Astrocyte of the hippocampus (primary cell): ENCODE measurements around the gene SF3B5.
"Not testable (repeated sequence)": the region's sequence is repeated elsewhere in the genome, so short reads cannot be mapped to it uniquely, and the experiment has no call there.

Experiments used
- DNase-seq: peaks from one replicate; pipeline ENCODE4 v3.0.0; 2011; ENCODE audit warnings: low read depth, low spot score

Gene SF3B5

DNA sequence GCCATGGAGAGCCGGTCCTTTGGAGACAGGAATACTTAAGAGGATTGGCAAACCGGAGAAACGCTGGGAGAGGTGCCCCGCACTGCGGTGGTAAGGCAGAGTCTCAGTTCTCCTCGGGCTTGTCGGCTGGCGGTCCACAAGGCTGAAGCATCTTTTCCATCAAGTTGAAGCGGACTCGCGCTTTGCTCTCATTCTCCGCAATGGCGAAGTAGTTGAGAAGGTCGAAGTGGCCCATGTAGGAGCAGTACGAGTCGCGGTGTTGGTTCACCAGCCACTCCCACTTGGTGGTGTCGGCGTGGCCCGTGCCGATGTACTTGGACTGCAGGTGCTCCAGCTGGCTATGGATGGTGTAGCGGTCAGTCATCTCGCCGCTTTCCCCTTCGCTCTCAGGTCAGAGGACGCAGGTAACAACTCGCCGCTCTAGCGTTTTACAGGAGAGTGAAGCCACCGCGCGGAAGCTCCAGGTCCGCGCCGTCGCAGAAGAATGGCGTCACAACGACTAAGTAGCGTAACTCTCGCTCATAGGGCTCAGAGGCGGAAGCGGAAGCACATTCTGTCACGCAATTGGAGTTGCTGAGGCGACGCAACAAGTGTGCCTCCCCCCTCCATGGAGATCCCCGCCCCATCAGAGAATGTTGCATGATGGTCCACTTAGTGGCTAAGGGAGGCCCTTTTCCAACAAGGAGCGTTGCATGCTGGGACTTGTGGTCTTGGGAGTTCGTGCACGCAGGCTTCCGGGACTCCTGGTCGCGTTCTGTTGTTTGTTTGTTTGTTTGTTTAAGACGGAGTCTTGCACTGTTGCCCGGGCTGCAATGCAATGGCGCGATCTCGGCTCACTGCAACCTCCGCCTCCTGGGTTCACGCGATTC is at the start of gene SF3B5:
Gene SF3B5, minus strand, starts transcription at position 440 of the 869 bp plus-strand sequence. Its CDS starts 76 bp downstream, at position 364.
- peak; percentile 100 for DNase-seq

DNA sequence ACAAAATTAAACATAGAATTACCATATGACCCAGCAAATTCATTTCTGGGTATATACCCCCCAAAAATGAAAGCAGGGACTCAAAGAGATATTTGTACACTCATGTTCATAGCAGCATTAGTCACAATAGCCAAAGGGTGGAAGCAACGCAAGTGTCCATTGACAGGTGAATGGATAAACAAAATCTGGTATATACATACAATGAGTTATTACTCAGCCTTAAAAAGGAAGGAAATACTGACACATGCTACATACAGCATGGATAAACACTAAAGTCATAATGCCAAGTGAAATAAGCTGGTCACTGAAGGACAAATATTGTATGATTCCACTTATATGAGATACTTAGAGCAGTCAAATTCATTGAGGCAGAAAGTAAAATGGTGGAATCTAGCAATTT is 49.6 kb upstream of the SF3B5 start:
- no peak for DNase-seq

DNA sequence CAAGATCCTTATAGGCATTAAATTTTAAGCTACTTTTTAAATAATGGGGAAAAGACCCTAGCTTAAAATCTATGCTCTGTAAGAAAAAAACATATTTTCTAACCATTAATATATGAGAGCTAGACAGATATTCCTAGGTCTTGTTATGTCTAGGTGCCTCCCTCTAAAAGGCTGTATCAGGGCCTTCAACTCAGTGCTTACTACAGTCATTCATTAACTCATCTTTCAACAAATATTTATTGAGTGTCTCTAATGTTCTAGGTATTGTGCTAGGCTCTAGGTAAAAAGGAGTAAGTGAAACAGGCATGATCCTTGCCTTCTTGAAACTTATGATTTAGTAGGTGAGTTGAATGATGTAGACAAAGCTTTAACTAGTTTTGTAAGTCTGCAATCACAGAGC is 48.5 kb upstream of the SF3B5 start:
- DNase-seq = no peak

DNA sequence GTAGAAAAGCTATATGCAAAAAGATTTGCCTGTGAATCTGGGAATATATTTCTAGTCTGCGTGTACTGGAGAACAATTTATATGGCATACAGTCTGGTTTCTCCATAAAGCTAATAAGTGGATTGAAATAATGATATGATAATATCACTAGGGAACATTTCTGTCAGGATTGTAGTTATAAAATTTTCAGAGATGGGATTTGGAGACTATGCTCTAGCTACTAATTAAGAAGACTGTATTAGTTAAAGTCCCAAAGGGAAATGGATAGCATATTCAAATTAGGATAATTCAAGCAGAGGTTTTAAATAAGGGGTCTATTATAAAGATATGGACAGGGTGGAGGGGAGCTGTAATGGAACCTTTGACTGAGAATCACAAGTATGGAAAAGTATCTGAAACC is 47.7 kb upstream of the SF3B5 start:
- DNase-seq = no peak

DNA sequence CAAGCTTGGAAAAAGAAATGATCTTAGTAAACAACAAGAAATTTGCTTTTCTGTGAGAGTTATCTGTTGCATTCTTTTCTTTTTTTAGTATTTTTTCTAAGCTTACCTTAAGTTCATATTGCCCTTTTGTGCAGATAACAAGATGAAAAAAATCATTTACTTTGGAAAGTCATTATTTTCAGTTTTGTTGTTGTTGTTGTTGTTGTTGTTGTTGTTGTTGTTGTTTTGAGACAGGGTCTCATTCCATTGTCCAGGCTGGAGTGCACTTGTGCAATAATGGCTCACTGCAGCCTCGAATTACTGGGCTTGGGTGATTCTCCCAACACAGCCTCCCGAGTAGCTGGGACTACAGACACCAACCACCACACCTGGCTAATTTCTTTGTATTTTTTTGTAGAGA is 46.1 kb upstream of the SF3B5 start:
- DNase-seq = no peak

DNA sequence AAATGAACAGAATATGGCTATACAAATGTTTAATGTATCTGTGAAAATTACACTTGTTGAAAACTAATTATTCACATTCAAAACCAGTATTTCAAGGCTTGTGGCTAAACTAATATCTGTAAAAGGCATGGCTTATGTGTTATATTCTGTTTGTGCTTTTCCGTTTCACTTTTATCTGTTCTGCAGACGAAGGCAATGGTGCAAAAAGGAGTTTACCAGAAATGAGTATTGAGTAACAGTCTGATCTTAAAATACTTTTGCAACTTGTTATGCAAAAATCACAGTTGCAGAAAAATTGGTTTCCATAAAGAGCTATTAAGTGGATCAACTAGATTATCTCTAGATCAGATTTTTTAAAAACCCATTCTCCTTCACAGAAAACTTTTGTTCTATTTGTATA is 45.5 kb upstream of the SF3B5 start:
- DNase-seq = no peak

DNA sequence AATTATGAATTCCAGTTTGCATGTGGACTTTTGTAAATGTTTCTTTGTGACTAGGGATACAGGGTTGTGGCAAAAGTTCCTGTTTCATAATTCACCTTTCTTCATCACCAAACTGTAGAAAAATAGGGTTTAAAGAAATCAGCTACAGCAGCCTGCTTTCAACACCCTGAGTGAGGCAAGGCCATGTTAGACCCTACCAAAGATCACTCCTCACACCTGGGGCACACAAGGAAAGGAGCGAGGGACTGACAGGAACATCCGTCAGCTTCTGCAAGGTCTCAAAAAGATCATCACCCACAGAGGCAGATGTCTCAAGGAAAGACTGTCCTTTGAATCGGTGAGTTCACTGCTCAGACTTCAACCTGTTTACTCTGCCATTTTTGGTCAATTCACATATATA is 44.4 kb upstream of the SF3B5 start:
- no peak for DNase-seq

DNA sequence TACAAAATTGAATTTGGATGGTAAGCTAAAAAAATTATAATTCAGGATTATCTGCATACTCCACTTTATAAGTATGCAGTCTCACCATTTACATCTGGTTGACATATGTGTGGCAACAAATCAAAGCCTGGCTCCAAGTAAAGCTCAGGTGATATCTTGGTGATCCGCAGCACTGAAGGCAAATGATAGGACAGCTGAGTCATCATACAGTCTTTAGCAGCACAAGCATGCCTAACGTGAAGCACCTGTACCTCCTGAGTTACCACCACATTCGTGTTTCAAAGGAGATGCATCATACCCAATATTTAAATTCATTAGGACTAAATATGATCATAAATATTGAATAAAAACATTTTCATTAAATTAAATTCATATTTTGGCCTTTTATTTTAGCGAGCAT is 43.2 kb upstream of the SF3B5 start:
- no peak for DNase-seq

DNA sequence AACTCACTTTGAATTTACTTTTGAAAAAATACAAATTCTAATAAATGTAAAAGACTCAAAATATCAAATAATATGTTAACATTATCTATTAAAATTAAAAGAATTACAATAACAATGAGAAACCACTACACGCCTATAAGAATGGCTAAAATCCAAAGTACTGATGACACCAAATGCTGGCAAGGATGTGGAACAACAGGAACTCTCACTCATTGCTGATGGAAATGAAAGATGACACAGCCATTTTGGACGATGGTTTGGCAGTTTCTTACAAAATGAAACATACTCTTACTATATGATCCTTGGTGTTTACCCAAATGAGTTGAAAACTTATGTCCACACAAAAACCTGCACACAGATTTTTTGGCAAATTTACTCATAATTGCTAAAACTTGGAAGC is 39.4 kb upstream of the SF3B5 start:
- DNase-seq = no peak

DNA sequence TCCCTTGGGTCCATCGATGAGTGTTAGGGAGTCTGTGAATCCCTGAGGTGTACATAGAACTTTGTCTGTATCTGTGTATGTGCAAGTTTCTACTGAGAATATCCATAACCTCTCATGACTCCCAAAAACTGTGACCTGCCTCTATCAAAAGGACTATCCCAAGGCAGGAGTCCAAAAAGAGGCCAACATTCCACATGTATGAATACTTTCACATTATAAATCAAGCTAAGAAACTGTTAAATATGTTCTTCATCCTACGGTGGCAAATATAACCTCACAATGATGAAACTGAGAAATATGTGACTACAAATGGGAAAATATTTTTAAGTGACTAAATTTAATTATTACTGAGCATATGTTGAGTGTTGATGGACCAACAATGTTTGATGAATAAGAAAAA is 38.8 kb upstream of the SF3B5 start:
- DNase-seq = no peak

DNA sequence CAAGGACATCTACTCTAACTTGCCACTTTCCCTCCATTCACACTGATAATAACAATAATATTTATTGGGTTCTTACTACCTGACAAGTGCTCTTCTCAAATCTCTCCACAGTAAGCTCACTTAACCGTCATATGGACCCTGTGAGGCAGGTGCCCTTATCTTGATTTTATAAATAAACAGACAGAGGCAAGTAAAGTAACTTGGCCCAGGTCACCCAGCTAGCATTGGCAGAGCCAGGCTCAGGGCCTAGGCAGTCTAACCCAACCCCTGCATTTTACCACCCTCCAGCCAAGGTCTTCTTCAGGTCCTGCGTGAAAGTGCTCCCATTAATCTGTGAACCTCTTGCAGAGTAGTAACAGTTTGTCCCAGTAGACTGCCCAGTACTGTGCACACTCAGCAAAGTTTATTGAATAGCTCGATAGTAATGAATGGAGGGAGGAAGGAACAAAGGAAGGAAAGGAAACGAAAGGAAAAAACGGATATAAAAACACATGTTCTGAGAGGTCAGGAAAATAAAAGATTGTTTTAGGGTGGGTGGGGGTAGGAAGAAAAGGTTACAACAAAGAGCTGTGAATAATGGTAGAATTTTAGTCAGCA is 38.0 kb upstream of the SF3B5 start:
- no peak for DNase-seq

DNA sequence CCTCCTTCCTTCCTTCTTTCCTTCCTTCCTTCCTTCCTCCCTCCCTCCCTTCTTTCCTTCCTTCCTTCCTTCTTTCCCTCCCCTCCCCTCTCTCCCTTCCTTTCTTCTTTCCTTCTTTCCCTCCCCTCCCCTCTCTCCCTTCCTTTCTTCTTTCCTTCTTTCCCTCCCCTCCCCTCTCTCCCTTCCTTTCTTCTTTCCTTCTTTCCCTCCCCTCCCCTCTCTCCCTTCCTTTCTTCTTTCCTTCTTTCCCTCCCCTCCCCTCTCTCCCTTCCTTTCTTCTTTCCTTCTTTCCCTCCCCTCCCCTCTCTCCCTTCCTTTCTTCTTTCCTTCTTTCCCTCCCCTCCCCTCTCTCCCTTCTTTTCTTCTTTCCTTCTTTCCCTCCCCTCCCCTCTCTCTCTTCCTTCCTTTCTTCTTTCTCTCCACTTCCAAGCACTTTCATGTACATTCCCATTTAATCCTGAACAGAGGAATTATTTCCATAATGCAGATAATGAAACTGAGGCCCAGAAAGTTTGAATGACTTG is 36.9 kb upstream of the SF3B5 start:
- not testable (repeated sequence) for DNase-seq

DNA sequence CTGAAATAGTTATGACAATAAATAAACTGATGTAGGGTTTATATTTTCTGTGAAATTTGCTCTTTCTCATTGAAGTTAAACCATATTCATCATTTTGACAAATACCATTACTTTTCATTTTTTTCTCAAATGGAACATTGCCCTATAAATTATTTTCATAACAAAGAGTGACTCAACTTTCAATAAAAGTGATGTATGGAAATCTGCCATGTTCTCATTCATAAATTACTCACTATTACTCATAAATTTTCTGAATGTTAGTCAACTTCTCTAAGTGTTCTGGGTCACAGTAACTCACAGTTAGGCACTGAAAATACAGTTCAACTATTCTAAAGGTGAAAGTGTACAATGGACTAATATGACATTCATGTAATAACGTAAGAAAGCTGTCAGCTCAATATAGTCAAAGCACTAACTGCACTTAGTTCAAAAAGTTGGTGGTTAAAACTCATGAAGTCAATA is 35.9 kb upstream of the SF3B5 start:
- DNase-seq = peak; percentile 2

DNA sequence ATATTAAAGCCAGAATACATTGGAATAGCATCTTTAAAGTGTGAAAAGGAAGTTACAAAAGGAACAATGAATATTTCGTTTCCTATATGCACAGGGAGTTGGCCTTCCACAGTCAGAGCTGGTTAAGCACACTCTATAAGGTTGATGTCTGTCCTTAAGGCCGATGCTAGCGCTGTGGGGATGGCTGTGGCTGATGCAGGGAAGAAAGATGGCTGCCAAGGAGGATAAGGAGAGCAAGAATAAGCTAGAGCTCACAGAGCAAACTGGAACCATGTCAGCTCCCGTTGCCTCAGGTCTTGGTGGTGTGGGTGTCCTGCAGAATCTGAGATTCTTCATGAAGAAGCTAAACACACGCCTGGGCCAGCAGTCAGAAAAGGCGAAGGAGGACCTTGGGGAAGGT is 34.1 kb upstream of the SF3B5 start:
- DNase-seq = no peak

DNA sequence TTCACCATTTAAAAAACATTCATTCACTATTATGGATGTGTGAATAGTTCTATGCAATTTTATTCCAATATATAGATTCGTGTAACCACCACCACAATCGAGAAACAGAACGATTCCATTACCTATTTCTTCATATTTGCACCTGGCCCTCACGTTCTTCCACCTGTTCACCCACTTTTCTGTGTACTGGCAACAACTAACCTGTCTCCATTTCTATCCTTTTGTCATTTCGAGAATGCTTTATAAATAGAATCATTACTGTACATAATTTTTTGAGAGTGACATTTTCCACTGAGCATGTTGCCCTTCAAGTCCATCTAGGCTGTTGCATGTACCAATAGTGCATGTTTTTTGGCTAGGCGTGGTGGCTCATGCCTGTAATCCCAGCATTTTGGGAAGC is 31.7 kb upstream of the SF3B5 start:
- no peak for DNase-seq

DNA sequence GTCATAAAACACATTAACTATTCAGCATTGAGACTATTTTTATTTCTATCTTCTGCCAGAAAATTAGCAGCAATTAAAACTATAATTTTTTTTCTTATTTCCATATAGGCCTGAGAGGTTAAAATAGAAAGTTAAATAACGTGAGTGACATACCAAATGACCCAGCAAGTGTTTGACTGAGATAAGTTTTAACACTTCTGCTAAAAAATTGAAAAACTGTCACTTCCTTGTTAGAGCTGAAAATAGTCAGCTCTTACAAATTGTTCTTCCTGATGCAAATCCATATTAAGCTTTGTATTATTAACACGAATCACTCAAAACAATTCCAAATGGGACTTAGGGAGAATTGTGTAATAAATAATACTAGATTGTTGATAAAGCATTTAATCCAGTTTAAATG is 28.5 kb upstream of the SF3B5 start:
- DNase-seq = no peak

DNA sequence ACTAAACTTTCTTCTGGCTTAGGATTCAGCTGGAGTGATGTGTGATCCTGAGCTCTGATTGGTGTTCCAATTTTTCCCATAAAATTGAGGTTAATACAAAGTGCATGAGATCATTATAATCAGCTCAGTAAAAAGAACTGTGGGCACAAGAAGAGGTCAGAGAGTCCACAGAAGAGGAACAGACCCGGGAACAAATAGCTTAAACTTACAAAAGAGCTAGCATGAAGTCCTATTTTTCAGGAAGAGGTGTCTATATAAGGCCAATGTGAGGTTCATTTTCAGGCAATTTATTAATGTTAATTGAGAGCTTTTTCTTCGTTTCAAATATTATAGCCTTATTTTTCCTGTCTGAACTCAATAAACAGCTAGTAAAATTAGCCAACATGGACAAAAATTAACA is 28.0 kb upstream of the SF3B5 start:
- no peak for DNase-seq

DNA sequence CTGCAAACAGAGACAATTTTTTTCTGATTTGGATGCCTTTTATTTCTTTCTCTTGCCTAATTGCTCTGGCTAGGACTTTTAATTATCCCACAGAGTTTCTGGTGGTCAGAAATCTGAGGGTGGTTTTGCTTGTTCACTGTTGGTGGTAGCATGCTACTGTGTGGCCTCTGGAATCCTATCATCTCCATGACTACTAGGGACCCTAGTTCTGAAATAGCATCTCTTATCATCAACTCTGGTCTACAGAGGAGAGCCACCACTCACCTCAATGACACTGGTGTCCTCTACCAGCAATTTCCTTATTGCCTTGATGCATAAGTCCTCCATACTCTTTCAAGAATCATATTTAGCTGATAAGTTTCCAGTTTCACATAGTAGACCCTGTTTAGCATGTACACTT is 27.5 kb upstream of the SF3B5 start:
- DNase-seq = no peak

DNA sequence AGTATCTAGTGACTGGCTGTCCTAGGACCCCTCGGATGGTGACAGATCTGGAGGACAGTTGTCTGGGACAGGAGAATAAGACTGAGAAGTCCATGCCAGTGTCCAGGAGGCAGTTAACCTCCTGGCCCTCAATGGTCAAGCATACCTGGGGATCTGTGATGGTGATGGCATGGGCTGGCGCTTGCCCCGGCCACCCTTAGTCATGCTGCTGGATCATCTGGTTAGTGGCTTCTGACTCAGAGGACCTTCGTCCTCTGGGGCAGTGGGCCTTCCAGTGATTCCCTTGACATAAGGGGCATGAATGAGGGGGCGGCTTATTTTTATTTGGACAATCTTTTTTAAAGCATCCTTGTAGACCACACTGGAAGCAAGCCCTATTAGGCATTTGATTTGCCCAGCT is 24.0 kb upstream of the SF3B5 start:
- no peak for DNase-seq

DNA sequence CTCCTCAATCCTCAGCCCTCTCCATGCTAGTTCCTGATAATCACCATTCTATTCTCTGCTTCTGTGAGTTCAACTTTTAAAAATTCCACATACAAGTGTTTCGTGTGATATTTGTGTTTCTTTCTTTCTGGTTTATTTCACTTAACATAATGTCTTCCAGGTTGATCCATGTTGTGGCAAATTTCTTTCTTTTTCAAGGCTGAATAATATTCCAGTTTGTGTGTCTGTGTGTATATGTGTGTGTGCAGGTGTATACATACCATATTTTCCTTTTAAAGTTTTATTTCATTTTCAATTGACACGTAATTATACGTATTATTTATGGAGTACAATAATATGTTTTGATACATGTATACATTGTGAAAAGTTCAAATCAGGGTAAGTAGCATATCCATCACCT is 19.8 kb upstream of the SF3B5 start:
- DNase-seq = no peak

DNA sequence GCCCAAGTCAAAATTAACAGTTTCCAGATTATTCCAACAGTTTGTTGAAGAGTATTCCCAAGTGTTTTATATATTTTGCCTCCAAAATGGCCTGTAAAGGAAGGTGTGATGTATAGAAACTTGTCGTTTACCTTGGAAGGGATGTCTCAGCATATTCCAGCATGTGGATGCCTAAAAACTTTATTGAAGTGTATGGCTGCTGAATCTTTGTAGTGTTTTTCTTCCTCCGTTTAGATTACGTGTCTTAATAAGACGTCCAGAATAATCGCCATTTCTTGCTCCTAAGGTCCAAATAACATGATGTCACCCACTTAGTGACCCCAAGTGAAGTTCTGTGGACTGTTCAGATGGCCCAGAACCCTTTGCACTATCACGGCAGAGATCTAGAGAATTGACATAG is 18.0 kb upstream of the SF3B5 start:
- DNase-seq = no peak

DNA sequence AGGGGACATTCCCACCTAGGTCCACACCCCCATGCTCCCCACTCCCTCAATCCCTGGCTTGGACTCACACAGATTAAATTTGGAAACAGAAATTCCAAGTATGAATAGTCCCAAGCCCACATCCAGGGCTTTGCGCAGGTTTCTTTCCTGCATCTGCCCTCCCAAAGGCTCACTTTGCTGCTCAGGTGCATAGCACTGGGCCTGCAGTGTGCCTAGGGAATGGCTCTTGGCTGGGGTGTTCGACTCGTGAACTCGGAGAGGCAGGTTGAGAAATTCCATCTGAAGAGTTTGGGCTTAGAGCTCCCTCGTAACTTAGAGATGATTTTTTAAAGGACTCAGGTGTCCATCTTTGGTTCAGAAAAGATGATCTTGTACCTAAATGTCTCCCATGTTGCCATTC is 14.8 kb upstream of the SF3B5 start:
- no peak for DNase-seq

DNA sequence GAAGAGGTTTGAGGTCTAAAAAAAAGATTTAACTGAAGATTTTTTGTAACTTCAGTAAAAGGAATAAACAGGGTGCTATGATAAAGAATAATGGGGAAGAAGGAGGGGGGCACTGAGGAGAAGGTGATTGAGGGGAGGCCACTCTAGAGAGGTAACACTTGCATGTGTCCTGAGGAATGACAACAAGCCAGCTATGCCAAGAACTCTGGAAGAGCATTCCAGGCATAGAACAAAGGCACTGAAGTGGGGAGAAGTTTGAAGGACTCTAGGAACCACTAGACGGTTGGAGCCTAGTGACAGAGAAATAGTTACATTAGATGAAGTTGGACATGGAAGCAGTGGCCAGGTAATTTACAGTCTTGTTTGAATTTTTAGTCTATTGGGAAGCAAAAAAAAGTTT is 10.8 kb upstream of the SF3B5 start:
- peak; percentile 27 for DNase-seq
